ENCODE measurements around the gene FRMD4A. TPM values are rescaled to one million over a fixed set of nuclear protein-coding genes. Genes with fewer than 3 reads are reported as not detected.
"Not testable (repeated sequence)": the region's sequence is repeated elsewhere in the genome, so short reads cannot be mapped to it uniquely, and the experiment has no call there.

FRMD4A gene
- total RNA-seq, 2 donors from 2014 or later = 22.3 to 22.4 TPM

DNA sequence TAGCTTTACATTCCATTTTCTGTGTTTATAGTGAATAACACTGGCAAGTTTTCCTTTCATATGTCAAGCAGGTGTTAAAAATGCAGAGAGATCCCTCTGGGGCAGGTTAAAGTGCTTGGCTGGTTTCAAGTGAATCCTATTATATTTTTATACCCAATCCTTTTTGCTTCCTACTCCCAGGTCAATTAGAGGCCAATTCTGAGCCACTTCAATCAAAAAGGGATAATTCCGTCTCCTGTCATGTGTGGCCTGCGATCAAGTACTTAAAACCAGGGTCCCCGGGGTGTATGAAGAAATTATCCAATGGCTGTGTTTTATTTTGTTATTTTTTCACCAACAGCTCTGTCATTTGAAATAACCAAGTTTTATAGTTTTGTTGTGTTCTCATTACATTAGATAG lies 430.8 kb downstream of the FRMD4A start:
- Mint-ChIP-seq H3K4me3 (no peak overlapping the region), H3K27me3 (ENCODE audit: insufficient read depth) (no peaks in the 10 kb centered on the region), H3K36me3 (ENCODE audit: low read depth) (no peaks in the 10 kb centered on the region), H3K4me1 (peaks cover 2% of the 10 kb centered on the region), H3K27ac (no peak overlapping the region), H3K9me3 (no peaks in the 10 kb centered on the region)
- DNase-seq = no peak
- no peak overlapping the region for H3K4me3 ChIP-seq (ENCODE audit: low read length)
- no peaks in the 10 kb centered on the region for H3K36me3 ChIP-seq (ENCODE audit: control insufficient read depth, insufficient read depth, low read length)
- no peaks in the 10 kb centered on the region for H3K27me3 ChIP-seq (ENCODE audit: control insufficient read depth, insufficient read depth, low read length, poor library complexity, severe bottlenecking)
- no peaks in the 10 kb centered on the region for H3K9me3 ChIP-seq (ENCODE audit: control insufficient read depth, low read length)
- no peaks in the 10 kb centered on the region for H3K4me1 ChIP-seq (ENCODE audit: control insufficient read depth, insufficient read depth, low read length)
- 97% methylated on average over 3 of the region's 3 CpGs; no CpG with 5 or more reads in 1 of the 2 experiments for WGBS, 2 experiments (ENCODE audit: insufficient coverage in 1 of 2, insufficient read length in 1 of 2)
- H3K9ac ChIP-seq (ENCODE audit: extremely low read depth, low read length, poor library complexity, severe bottlenecking) = no peak overlapping the region
- no peak overlapping the region for H3K27ac ChIP-seq (ENCODE audit: low read depth, low read length)
- TF ChIP-seq, protein P1, sequence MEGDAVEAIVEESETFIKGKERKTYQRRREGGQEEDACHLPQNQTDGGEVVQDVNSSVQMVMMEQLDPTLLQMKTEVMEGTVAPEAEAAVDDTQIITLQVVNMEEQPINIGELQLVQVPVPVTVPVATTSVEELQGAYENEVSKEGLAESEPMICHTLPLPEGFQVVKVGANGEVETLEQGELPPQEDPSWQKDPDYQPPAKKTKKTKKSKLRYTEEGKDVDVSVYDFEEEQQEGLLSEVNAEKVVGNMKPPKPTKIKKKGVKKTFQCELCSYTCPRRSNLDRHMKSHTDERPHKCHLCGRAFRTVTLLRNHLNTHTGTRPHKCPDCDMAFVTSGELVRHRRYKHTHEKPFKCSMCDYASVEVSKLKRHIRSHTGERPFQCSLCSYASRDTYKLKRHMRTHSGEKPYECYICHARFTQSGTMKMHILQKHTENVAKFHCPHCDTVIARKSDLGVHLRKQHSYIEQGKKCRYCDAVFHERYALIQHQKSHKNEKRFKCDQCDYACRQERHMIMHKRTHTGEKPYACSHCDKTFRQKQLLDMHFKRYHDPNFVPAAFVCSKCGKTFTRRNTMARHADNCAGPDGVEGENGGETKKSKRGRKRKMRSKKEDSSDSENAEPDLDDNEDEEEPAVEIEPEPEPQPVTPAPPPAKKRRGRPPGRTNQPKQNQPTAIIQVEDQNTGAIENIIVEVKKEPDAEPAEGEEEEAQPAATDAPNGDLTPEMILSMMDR (conservative IDR thresholded peaks at IDR 0.05) = no peak

DNA sequence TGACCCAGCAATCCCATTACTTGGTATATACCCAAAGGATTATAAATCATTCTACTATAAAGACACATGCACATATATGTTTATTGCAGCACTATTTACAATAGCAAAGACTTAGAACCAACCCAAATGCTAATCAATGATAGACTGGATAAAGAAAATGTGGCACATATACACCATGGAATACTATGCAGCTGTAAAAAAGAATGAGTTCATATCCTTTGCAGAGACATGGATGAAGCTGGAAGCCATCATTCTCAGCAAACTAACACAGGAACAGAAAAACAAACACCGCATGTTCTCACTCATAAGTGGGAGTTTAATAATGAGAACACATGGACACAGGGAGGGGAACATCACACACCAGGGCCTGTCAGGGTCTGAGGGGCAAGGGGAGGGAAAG lies 434.6 kb downstream of the FRMD4A start:
- not testable (repeated sequence) for H3K27ac Mint-ChIP-seq; DNase-seq; H3K9ac ChIP-seq (ENCODE audit: extremely low read depth, low read length, poor library complexity, severe bottlenecking); H3K4me3 ChIP-seq (ENCODE audit: low read length); H3K27ac ChIP-seq (ENCODE audit: low read depth, low read length); H3K36me3 ChIP-seq (ENCODE audit: control insufficient read depth, insufficient read depth, low read length); H3K36me3 Mint-ChIP-seq (ENCODE audit: low read depth); H3K4me3 Mint-ChIP-seq; H3K27me3 ChIP-seq (ENCODE audit: control insufficient read depth, insufficient read depth, low read length, poor library complexity, severe bottlenecking); H3K4me1 ChIP-seq (ENCODE audit: control insufficient read depth, insufficient read depth, low read length); H3K9me3 Mint-ChIP-seq; H3K9me3 ChIP-seq (ENCODE audit: control insufficient read depth, low read length)
- 86 to 90% methylated on average over 1 of the region's 1 CpG for WGBS, 2 experiments (ENCODE audit: insufficient coverage in 1 of 2, insufficient read length in 1 of 2)
- Mint-ChIP-seq H3K4me1 (peaks cover 11% of the 10 kb centered on the region), H3K27me3 (ENCODE audit: insufficient read depth) (peaks cover 23% of the 10 kb centered on the region)

DNA sequence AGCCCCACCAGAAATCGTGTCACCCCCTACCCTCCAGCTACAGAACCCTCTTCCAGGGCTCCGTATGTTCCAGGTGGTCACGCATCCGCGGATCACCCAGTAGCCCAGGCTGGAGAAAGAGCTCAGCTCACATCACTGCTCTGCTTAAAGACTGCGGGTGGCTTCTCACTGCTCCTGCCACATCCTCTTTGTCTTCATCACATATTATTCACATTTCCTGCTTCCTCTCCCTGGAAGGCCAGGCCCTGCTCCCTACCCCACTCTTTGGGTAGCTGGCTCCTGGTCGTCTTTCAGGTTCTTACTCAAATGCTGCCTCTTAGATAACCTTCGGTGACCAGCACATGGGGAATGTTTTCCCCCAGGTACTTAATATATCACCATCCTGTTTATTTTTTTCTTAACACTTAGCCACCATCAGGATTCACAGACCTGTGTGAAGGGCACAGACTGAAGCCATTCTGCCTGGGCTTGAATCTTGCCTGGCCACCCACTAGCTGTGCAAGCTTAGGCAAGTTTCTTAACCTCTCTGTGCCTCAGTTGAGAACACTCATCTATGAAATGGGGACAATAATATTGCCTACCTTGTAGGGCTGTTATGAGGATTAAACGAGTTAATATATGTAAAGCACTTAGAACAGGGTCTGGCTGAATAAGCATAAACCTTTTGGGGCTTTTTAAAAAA lies 436.2 kb downstream of the FRMD4A start:
- Histone ChIP-seq H3K9ac (ENCODE audit: extremely low read depth, low read length, poor library complexity, severe bottlenecking) (no peak overlapping the region), H3K27ac (ENCODE audit: low read depth, low read length) (no peak overlapping the region), H3K36me3 (ENCODE audit: control insufficient read depth, insufficient read depth, low read length) (no peaks in the 10 kb centered on the region), H3K4me1 (ENCODE audit: control insufficient read depth, insufficient read depth, low read length) (no peaks in the 10 kb centered on the region), H3K4me3 (ENCODE audit: low read length) (no peak overlapping the region), H3K27me3 (ENCODE audit: control insufficient read depth, insufficient read depth, low read length, poor library complexity, severe bottlenecking) (peaks cover 14% of the 10 kb centered on the region), H3K9me3 (ENCODE audit: control insufficient read depth, low read length) (no peaks in the 10 kb centered on the region)
- no peaks in the 10 kb centered on the region for H3K9me3 Mint-ChIP-seq
- WGBS, 2 experiments (ENCODE audit: insufficient coverage in 1 of 2, insufficient read length in 1 of 2) = 68 to 71% methylated on average over 9 of the region's 9 CpGs
- no peaks in the 10 kb centered on the region for H3K36me3 Mint-ChIP-seq (ENCODE audit: low read depth)
- DNase-seq = peak; percentile 63
- no peak overlapping the region for H3K27ac Mint-ChIP-seq
- H3K4me1 Mint-ChIP-seq = peaks cover 16% of the 10 kb centered on the region
- peaks cover 39% of the 10 kb centered on the region for H3K27me3 Mint-ChIP-seq (ENCODE audit: insufficient read depth)
- TF ChIP-seq, protein P1 (conservative IDR thresholded peaks at IDR 0.05) = no peak
- H3K4me3 Mint-ChIP-seq = no peak overlapping the region

DNA sequence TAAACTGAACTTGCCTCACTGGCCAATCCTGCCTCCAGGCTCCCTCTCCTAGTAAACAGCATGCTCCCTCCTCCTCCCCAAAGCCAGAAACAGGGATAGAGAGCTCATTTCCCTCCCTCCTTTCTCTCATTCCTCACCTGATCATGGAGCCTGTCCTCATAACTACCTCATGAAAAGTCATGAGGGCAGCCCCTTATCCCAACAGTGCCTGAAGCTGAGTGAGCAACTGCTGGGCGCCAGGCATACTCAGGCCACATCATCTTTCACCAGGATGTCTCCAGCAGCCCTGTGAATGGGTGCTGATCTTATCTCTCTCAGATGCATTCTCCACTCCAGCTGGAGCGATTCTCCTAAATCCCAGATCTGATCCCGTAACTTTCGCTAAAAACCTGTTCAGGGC lies 436.8 kb downstream of the FRMD4A start:
- no peak overlapping the region for H3K27ac Mint-ChIP-seq
- H3K4me3 Mint-ChIP-seq = no peak overlapping the region

More for the DNA sequence above, 436.8 kb downstream of the FRMD4A start:
- no peaks in the 10 kb centered on the region for H3K4me1 ChIP-seq (ENCODE audit: control insufficient read depth, insufficient read depth, low read length)
- no peak overlapping the region for H3K27ac ChIP-seq (ENCODE audit: low read depth, low read length)
- H3K9me3 ChIP-seq (ENCODE audit: control insufficient read depth, low read length) = no peaks in the 10 kb centered on the region
- H3K36me3 ChIP-seq (ENCODE audit: control insufficient read depth, insufficient read depth, low read length) = no peaks in the 10 kb centered on the region
- peaks cover 14% of the 10 kb centered on the region for H3K27me3 ChIP-seq (ENCODE audit: control insufficient read depth, insufficient read depth, low read length, poor library complexity, severe bottlenecking)
- DNase-seq = peak; percentile 66
- TF ChIP-seq, protein P1 (conservative IDR thresholded peaks at IDR 0.05) = no peak
- peaks cover 45% of the 10 kb centered on the region for H3K27me3 Mint-ChIP-seq (ENCODE audit: insufficient read depth)
- 82 to 91% methylated on average over 4 of the region's 4 CpGs for WGBS, 2 experiments (ENCODE audit: insufficient coverage in 1 of 2, insufficient read length in 1 of 2)
- H3K9ac ChIP-seq (ENCODE audit: extremely low read depth, low read length, poor library complexity, severe bottlenecking) = no peak overlapping the region
- no peaks in the 10 kb centered on the region for H3K9me3 Mint-ChIP-seq
- H3K4me3 ChIP-seq (ENCODE audit: low read length) = no peak overlapping the region
- H3K4me1 Mint-ChIP-seq = peaks cover 16% of the 10 kb centered on the region
- no peaks in the 10 kb centered on the region for H3K36me3 Mint-ChIP-seq (ENCODE audit: low read depth)

Measured in endodermal cell (in vitro differentiated cells).